SJSA1 (cell line): ENCODE data around the gene STIM2. TPM values are rescaled to one million over a fixed set of nuclear protein-coding genes. Genes with fewer than 3 reads are reported as not detected.
"Not testable (repeated sequence)": the region's sequence is repeated elsewhere in the genome, so short reads cannot be mapped to it uniquely, and the experiment has no call there.

Source experiments
- DNase-seq, 2 experiments: peaks; one replicate each; pipeline ENCODE4 v3.0.0-alpha.2; 2015 to 2020; ENCODE audit warnings: low spot score in 2 of 2, low read depth in 1 of 2
- H3K27ac ChIP-seq: fragments of 250-450 bp; sonication (Bioruptor Pico); 2 replicates; pipeline ENCODE4 v1.5.1; 2020; ENCODE audit warnings: mild to moderate bottlenecking, moderate library complexity
- H3K27me3 ChIP-seq: fragments of 250-450 bp; sonication (Bioruptor Pico); replicated peaks from 2 replicates; pipeline ENCODE4 v1.5.1; 2020; ENCODE audit warnings: mild to moderate bottlenecking, moderate library complexity
- H3K36me3 ChIP-seq: fragments of 250-450 bp; sonication (Bioruptor Pico); 2 replicates; pipeline ENCODE4 v1.5.1; 2020; ENCODE audit warnings: mild to moderate bottlenecking
- H3K4me1 ChIP-seq: fragments of 250-450 bp; sonication (Bioruptor Pico); replicated peaks from 2 replicates; pipeline ENCODE4 v1.6.1; 2021; ENCODE audit warnings: mild to moderate bottlenecking
- H3K4me3 ChIP-seq: fragments of 250-450 bp; sonication (Bioruptor Pico); 2 replicates; pipeline ENCODE4 v1.5.1; 2020; ENCODE audit warnings: mild to moderate bottlenecking
- H3K9me3 ChIP-seq: fragments of 250-450 bp; sonication (Bioruptor Pico); replicated peaks from 2 replicates; pipeline ENCODE4 v1.5.1; 2020; ENCODE audit warnings: mild to moderate bottlenecking
- total RNA-seq: library from RNA; depleted of rRNA; stranded (reverse); fragments of >200 nt; shearing (Covaris generic); gene quantifications from 2 replicates; pipeline ENCODE4 v1.2.3, GENCODE V29; 2014

Gene STIM2
- total RNA-seq, 1 experiment from 2014 or later: 13.1 TPM

- DNase-seq: no peak
- no peak overlapping the region for H3K27ac ChIP-seq
- H3K9me3 ChIP-seq: no peaks in the 10 kb centered on the region
- H3K4me1 ChIP-seq: no peaks in the 10 kb centered on the region
- no peaks in the 10 kb centered on the region for H3K36me3 ChIP-seq
- no peaks in the 10 kb centered on the region for H3K27me3 ChIP-seq
- H3K4me3 ChIP-seq: no peak overlapping the region
Observed at GRCh38 chr4:26823583-26823982, 37.1 kb upstream of the STIM2 start.

- Histone ChIP-seq H3K27me3 (no peaks in the 10 kb centered on the region), H3K27ac (no peak overlapping the region), H3K36me3 (no peaks in the 10 kb centered on the region), H3K9me3 (no peaks in the 10 kb centered on the region), H3K4me1 (no peaks in the 10 kb centered on the region), H3K4me3 (no peak overlapping the region)
- no peak for DNase-seq
Observed at GRCh38 chr4:26824667-26825066, 36.0 kb upstream of the STIM2 start.

DNA sequence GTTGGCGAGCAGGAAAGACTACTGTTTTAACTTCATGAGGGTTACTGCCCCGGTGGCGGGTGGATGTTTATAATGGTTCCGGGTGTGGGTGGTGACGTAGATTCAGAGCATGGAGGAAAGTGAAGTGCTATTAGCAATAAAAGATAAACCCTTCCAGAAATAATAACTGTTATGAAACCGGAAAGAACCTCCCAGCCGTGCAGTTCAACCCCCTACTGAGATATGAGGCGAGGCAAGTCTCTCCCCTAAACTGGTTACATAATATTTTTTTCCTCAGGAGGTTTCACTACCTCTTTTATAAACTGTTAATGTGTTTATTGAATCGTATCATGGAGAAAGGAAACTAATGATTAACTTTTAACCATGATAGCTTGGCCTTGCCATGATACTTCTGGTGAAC is 33.9 kb upstream of the STIM2 start:
- H3K36me3 ChIP-seq: no peaks in the 10 kb centered on the region
- no peaks in the 10 kb centered on the region for H3K4me1 ChIP-seq
- H3K9me3 ChIP-seq: no peaks in the 10 kb centered on the region
- no peak for DNase-seq
- H3K4me3 ChIP-seq: no peak overlapping the region
- no peaks in the 10 kb centered on the region for H3K27me3 ChIP-seq
- H3K27ac ChIP-seq: no peak overlapping the region

DNA sequence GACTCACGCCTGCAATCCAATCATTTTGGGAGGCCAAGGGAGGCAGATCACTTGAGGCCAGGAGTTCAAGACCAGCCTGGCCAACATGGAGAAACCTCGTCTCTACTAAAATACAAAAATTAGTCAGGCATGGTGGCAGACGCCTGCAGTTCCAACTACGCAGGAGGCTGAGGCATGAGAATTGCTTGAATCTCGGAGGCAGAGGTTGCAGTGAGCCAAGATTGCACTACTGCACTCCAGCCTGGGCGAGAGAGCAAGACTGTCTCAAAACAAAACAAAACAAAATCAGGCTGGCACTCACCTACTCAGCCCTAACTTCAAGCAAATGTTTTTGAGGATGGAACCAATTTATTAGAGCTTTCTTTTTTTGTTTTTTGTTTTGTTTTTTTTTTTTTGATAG is 33.3 kb upstream of the STIM2 start:
- not testable (repeated sequence) for H3K4me1 ChIP-seq, H3K4me3 ChIP-seq, H3K36me3 ChIP-seq, H3K27me3 ChIP-seq, H3K9me3 ChIP-seq, H3K27ac ChIP-seq, DNase-seq

DNA sequence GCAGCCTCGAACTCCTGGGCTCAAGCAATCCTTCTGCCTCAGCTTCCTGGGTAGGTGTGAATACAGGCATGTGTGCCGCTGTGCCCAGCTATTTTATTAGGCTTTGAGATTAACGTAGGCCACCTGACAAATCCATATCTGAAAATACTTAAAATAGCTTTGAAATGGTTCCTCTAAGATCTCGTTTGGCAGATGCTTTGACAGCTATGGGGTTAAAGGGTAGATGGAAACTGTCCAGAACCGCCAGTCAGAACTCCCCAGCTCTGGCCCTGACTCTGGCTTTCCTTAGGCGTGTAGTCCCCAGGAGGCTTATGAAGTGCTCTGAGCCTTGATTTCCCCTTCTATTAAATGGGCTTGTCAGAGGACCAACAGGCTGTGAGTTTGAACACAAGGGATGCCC is 32.8 kb upstream of the STIM2 start:
- DNase-seq: no peak

DNA sequence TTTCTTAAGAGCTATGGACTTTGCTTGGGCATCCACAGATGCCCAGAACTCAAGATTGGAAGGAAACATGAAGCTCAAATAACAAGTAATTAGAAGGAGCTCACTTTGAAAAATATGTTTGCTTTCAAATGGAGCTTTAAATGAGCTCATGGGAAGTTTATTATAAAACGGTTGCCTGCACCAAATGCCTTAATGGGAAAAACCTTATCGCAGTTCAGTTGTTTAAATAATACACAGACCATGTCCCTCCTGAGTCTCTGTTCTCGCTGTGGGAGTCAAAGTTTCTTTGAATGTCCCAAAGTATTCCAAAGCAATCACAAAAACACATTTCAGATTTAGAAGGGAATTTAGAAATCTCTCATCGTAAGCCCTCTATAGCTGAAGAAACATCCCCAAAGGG is 31.6 kb upstream of the STIM2 start:
- Histone ChIP-seq H3K9me3 (no peaks in the 10 kb centered on the region), H3K4me1 (no peaks in the 10 kb centered on the region), H3K4me3 (no peak overlapping the region), H3K36me3 (no peaks in the 10 kb centered on the region), H3K27me3 (no peaks in the 10 kb centered on the region), H3K27ac (no peak overlapping the region)
- DNase-seq: no peak

More for the DNA sequence above, 32.8 kb upstream of the STIM2 start:
- no peak overlapping the region for H3K4me3 ChIP-seq
- no peaks in the 10 kb centered on the region for H3K27me3 ChIP-seq
- H3K4me1 ChIP-seq: no peaks in the 10 kb centered on the region
- H3K36me3 ChIP-seq: no peaks in the 10 kb centered on the region
- H3K9me3 ChIP-seq: no peaks in the 10 kb centered on the region
- H3K27ac ChIP-seq: no peak overlapping the region

DNA sequence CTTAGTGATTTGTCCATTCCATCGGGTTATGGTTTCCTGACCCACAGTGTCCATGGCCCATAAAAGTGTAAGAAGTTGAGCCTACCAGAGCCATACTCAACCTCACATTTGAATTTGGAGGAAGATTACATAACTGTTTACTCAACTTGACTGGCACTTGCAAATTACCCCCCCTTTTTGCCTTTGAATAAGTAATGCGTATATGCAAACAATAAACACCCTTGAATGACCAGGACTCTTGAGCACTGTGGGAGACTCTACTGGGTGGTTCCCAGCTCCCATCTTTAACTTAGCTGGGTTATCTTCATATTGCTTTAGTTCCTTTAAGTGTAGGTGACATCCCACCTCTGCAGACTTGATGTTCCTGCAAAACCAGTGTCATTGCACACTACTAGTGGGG is 30.6 kb upstream of the STIM2 start:
- no peak overlapping the region for H3K4me3 ChIP-seq
- no peak for DNase-seq
- H3K36me3 ChIP-seq: no peaks in the 10 kb centered on the region
- H3K9me3 ChIP-seq: no peaks in the 10 kb centered on the region
- no peaks in the 10 kb centered on the region for H3K27me3 ChIP-seq
- no peaks in the 10 kb centered on the region for H3K4me1 ChIP-seq
- no peak overlapping the region for H3K27ac ChIP-seq

DNA sequence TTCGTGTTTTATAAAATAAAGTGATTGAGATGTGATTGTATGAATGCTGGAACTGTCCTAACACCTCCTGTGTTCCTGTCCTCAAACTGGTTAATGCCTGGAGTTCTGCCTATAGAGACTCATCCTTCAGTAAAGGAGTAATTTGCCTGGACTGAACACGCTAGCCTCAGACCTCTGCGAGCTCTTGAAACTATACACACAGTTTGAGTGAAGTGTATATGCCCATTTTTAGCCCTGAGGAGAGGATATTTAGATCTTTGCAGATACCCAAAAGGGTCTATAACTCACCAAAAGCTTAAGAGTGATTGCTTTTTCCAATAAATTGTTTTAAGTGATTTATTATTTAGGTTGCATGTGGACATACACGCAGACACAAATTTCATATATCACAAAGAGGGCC is 29.9 kb upstream of the STIM2 start:
- H3K4me3 ChIP-seq: no peak overlapping the region
- DNase-seq: no peak

GRCh38 chr4:26836539-26836938 is 24.1 kb upstream of the STIM2 start:
- Histone ChIP-seq H3K4me3 (no peak overlapping the region), H3K36me3 (no peaks in the 10 kb centered on the region), H3K27me3 (no peaks in the 10 kb centered on the region), H3K27ac (no peak overlapping the region), H3K4me1 (peaks cover 11% of the 10 kb centered on the region), H3K9me3 (no peaks in the 10 kb centered on the region)
- no peak for DNase-seq

More for the DNA sequence above, 29.9 kb upstream of the STIM2 start:
- H3K27me3 ChIP-seq: no peaks in the 10 kb centered on the region
- no peaks in the 10 kb centered on the region for H3K9me3 ChIP-seq
- no peak overlapping the region for H3K27ac ChIP-seq
- H3K4me1 ChIP-seq: no peaks in the 10 kb centered on the region
- no peaks in the 10 kb centered on the region for H3K36me3 ChIP-seq

GRCh38 chr4:26837993-26838842 is 22.4 kb upstream of the STIM2 start:
- Histone ChIP-seq H3K4me1 (peaks cover 11% of the 10 kb centered on the region), H3K27ac (no peak overlapping the region), H3K27me3 (no peaks in the 10 kb centered on the region), H3K4me3 (no peak overlapping the region), H3K36me3 (no peaks in the 10 kb centered on the region), H3K9me3 (no peaks in the 10 kb centered on the region)
- no peak for DNase-seq

DNA sequence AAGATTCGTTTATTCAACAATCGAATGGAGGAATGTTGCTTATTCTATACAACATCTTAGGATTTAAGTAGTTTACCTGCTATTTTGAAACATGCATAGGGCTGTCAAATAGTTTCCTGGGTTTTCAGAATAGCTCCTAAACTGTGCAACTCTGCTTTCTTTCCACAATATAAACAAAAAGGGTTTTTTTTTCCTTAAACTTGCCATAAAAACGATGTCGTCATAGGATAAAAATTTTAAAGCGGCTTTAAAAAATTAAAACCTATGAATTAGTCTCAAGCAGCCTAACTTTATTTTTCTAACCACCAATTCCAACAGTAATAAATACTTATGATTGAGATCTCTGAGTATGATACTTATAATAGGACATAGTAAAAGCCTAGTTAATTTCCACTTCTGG is 21.6 kb upstream of the STIM2 start:
- no peak overlapping the region for H3K27ac ChIP-seq
- H3K36me3 ChIP-seq: no peaks in the 10 kb centered on the region

GRCh38 chr4:26839534-26839951 is 21.1 kb upstream of the STIM2 start:
- peak in 1 of 2 experiments; percentile 23 for DNase-seq
- no peaks in the 10 kb centered on the region for H3K9me3 ChIP-seq
- H3K36me3 ChIP-seq: no peaks in the 10 kb centered on the region
- H3K27ac ChIP-seq: no peak overlapping the region
- no peaks in the 10 kb centered on the region for H3K27me3 ChIP-seq
- H3K4me3 ChIP-seq: no peak overlapping the region
- peaks cover 11% of the 10 kb centered on the region for H3K4me1 ChIP-seq

More for the DNA sequence above, 21.6 kb upstream of the STIM2 start:
- Histone ChIP-seq H3K27me3 (no peaks in the 10 kb centered on the region), H3K9me3 (no peaks in the 10 kb centered on the region), H3K4me3 (no peak overlapping the region), H3K4me1 (peaks cover 11% of the 10 kb centered on the region)
- peak in 1 of 2 experiments; percentile 21 for DNase-seq

GRCh38 chr4:26840786-26841185 is 19.9 kb upstream of the STIM2 start:
- H3K9me3 ChIP-seq: no peaks in the 10 kb centered on the region
- no peak overlapping the region for H3K4me3 ChIP-seq
- H3K36me3 ChIP-seq: no peaks in the 10 kb centered on the region
- no peak overlapping the region for H3K27ac ChIP-seq
- H3K4me1 ChIP-seq: peaks cover 11% of the 10 kb centered on the region
- no peak for DNase-seq
- no peaks in the 10 kb centered on the region for H3K27me3 ChIP-seq

DNA sequence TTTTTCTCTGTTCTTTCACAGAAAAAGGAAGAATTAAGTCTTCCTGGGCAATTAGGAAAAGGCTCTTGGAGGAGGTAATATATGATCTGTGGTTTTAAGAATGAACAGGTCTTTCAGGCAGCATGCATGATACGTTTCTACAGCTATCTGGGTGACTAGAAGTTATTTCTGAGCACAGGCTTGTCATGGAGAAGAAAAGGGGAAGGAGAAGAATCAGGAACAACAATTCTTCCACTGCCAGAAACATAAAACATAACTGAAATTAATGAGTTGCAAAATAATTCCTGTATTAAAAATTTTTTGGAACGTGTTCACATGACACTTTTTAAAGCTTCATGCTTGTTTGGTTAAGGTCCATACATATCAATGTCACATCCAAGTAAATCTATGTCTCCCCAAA is 17.7 kb upstream of the STIM2 start:
- no peaks in the 10 kb centered on the region for H3K27me3 ChIP-seq
- no peak overlapping the region for H3K4me3 ChIP-seq
- no peak for DNase-seq
- no peak overlapping the region for H3K27ac ChIP-seq
- no peaks in the 10 kb centered on the region for H3K9me3 ChIP-seq
- peaks cover 11% of the 10 kb centered on the region for H3K4me1 ChIP-seq
- no peaks in the 10 kb centered on the region for H3K36me3 ChIP-seq

- Histone ChIP-seq H3K27me3 (no peaks in the 10 kb centered on the region), H3K4me1 (no peaks in the 10 kb centered on the region), H3K9me3 (no peaks in the 10 kb centered on the region), H3K36me3 (no peaks in the 10 kb centered on the region), H3K4me3 (no peak overlapping the region), H3K27ac (no peak overlapping the region)
- no peak for DNase-seq
Observed at GRCh38 chr4:26850528-26850927, 10.1 kb upstream of the STIM2 start.
